Measurements from ENCODE around the gene MYOT.

- TF ChIP-seq POLR2AphosphoS5 (IDR thresholded peaks at IDR 0.05; ENCODE audit: borderline replicate concordance, low read depth, low read length) (no peak), FOXP2 (optimal IDR thresholded peaks at IDR 0.05; ENCODE audit: control extremely low read depth, extremely low read length, insufficient read depth) (no peak)
Measured at GRCh38 chr5:137819766-137820165, 47.9 kb upstream of the MYOT start.
